Type B pancreatic cell (in vitro differentiated cells): ENCODE results near the gene ANKRD11. TPM values are rescaled to one million over a fixed set of nuclear protein-coding genes. Genes with fewer than 3 reads are reported as not detected.

Experiments
- DNase-seq: peaks from one replicate; pipeline ENCODE4 v3.0.0; 2021; ENCODE audit warnings: mixed read lengths; ENCODE audit not compliant: unreplicated experiment; ENCODE audit errors: extremely low spot score
- H3K27ac Mint-ChIP-seq: 2 replicates; pipeline ENCODE4 v1.8.0; 2021; ENCODE audit warnings: mild to moderate bottlenecking, mixed read lengths
- H3K27me3 Mint-ChIP-seq: 2 replicates; pipeline ENCODE4 v1.8.0; 2021; ENCODE audit warnings: mixed read lengths
- H3K36me3 Mint-ChIP-seq: 2 replicates; pipeline ENCODE4 v1.8.0; 2021; ENCODE audit warnings: mixed read lengths
- H3K4me1 Mint-ChIP-seq: one replicate; pipeline ENCODE4 v1.8.0; 2021; ENCODE audit warnings: mixed read lengths; ENCODE audit not compliant: unreplicated experiment
- H3K4me3 Mint-ChIP-seq: 2 replicates; pipeline ENCODE4 v1.8.0; 2021; ENCODE audit warnings: mild to moderate bottlenecking, mixed read lengths
- H3K9me3 Mint-ChIP-seq: 2 replicates; pipeline ENCODE4 v1.8.0; 2021; ENCODE audit warnings: mixed read lengths
- CTCF ChIP-seq: fragments of 200-600 bp; sonication (generic); conservative IDR thresholded peaks from 2 replicates; pipeline ENCODE4 v1.5.0; 2021; ENCODE audit warnings: antibody characterized with exemption, mild to moderate bottlenecking
- total RNA-seq: library from RNA; stranded (reverse); gene quantifications from 2 replicates; pipeline ENCODE4 v1.2.1, GENCODE V29; 2021; ENCODE audit warnings: low replicate concordance

The ANKRD11 gene
- total RNA-seq, 1 donor from 2014 or later = 153 TPM

GRCh38 chr16:89222931-89223330 is 267.4 kb downstream of the ANKRD11 start:
- no peak overlapping the region for H3K4me3 Mint-ChIP-seq
- TF ChIP-seq CTCF = no peak
- H3K36me3 Mint-ChIP-seq = peaks cover 37% of the 10 kb centered on the region
- no peak overlapping the region for H3K27ac Mint-ChIP-seq
- H3K4me1 Mint-ChIP-seq = peaks cover 10% of the 10 kb centered on the region
- H3K27me3 Mint-ChIP-seq = no peaks in the 10 kb centered on the region
- peaks cover 5% of the 10 kb centered on the region for H3K9me3 Mint-ChIP-seq
- DNase-seq = no peak

GRCh38 chr16:89221604-89222003 is 268.8 kb downstream of the ANKRD11 start:
- H3K27ac Mint-ChIP-seq = peak overlapping the region; percentile 44
- H3K9me3 Mint-ChIP-seq = no peaks in the 10 kb centered on the region
- H3K4me1 Mint-ChIP-seq = peaks cover 11% of the 10 kb centered on the region
- H3K27me3 Mint-ChIP-seq = no peaks in the 10 kb centered on the region
- no peak for TF ChIP-seq CTCF
- DNase-seq = no peak
- peaks cover 25% of the 10 kb centered on the region for H3K36me3 Mint-ChIP-seq
- no peak overlapping the region for H3K4me3 Mint-ChIP-seq

- Mint-ChIP-seq H3K36me3 (peaks cover 10% of the 10 kb centered on the region), H3K27me3 (no peaks in the 10 kb centered on the region), H3K27ac (peak overlapping the region; percentile 50), H3K4me1 (peaks cover 16% of the 10 kb centered on the region), H3K4me3 (peak overlapping the region; percentile 79), H3K9me3 (no peaks in the 10 kb centered on the region)
- DNase-seq = no peak
- no peak for TF ChIP-seq CTCF
These were observed 271.0 kb downstream of the ANKRD11 start for GRCh38 chr16:89219365-89219764.

Other genes starting within 250 kb of the ANKRD11 start
- gene SPG7, start 17.8 kb upstream of the ANKRD11 start, total RNA-seq = 120 and 129 TPM in 2 replicates
- 2,449 and 2,557 TPM in 2 replicates for gene RPL13, start 70.1 kb upstream of the ANKRD11 start, total RNA-seq
- gene CPNE7, start 85.2 kb upstream of the ANKRD11 start, total RNA-seq = 1.6 and 6.5 TPM in 2 replicates
- gene DPEP1, start 123.1 kb upstream of the ANKRD11 start, total RNA-seq = 13.4 and 16.7 TPM in 2 replicates
- gene CHMP1A, start 167.1 kb upstream of the ANKRD11 start, total RNA-seq = 93.4 and 104 TPM in 2 replicates
- gene SPATA33, start 167.3 kb upstream of the ANKRD11 start, total RNA-seq = 11.7 and 23.2 TPM in 2 replicates
- 104 and 132 TPM in 2 replicates for gene CDK10, start 196.1 kb upstream of the ANKRD11 start, total RNA-seq
- 12.6 and 18.5 TPM in 2 replicates for gene SPATA2L, start 211.1 kb upstream of the ANKRD11 start, total RNA-seq
- gene VPS9D1, start 230.3 kb upstream of the ANKRD11 start, total RNA-seq = 16.4 and 17.3 TPM in 2 replicates
- 21.1 and 28.0 TPM in 2 replicates for gene ZNF276, start 231.0 kb upstream of the ANKRD11 start, total RNA-seq